NCI-H1436 (cell line): ENCODE data around the gene TMCC1.
A peak's percentile ranks its signal among the peaks of the same experiment; 100 is the strongest.
"Not testable (repeated sequence)": the region's sequence is repeated elsewhere in the genome, so short reads cannot be mapped to it uniquely, and the experiment has no call there.

Source experiments
- DNase-seq: peaks from one replicate; lab custom pipeline; 2025; lab: John Stamatoyannopoulos, UW

TMCC1 gene

DNA sequence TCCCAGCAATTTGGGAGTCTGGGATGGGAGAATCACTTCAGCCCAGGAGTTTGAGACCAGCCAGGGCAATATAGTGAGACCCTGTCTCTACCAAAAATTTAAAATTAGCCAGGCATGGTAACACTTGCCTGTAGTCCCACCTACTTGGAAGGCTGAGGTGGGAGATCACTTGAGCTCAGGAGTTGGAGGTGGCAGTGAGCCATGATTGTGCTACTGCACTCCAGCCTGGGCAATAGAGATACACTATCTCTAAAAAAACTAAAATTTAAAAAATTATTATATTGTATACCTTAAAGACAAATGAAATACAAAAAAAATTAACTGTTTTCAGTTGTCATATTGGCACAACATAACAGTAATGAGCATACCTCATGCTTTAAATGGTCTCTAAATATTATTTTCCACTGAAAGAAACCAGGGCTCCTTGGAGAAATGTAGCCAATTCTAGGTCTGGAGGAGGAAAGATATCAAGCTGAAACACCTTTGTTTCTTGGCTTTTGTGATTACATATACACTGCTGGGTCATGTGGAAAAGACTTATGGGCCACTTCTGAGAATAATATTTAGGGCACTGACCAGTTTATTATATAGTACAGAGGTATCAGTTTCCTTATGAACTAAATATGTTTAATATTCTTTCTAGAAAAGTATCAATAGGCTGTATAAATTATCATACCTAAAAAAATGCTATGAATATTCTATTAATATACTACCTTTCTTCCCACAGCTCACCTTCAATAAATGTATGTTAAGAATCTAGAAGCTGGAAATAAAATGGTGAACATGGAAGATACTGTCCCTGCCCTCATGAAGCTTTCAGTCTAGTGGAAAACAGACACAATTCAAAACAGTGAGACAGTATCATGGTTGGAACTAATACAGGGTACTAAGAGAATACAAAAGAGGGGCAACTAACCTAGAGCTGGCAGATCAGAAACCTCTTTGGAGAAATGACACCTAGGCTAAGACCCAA lies 119.5 kb downstream of the TMCC1 start:
- DNase-seq: no peak

- no peak for DNase-seq
Observed at GRCh38 chr3:129770604-129771003, 122.9 kb downstream of the TMCC1 start.

GRCh38 chr3:129769616-129770015 lies 123.9 kb downstream of the TMCC1 start:
- DNase-seq: no peak

DNA sequence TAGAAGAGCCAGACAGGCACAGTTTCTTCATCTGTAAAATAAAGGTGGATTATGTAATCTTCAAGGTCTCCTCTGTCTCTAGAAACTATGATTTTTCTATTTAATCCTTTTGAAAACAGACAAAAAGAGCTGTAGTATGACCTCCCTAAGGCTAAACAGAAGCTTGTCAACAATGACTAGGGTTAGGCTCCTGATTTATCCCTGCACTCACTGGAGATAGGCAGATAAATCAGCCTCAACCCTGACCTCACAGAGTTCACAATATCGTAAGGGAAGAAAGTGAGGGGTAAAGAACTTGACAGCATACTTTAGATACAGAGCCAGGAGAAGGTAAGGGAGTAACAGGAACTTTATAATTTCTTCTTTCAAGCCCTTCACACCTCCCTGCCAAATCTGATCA lies 124.8 kb downstream of the TMCC1 start:
- DNase-seq: no peak

GRCh38 chr3:129766135-129766534 lies 127.4 kb downstream of the TMCC1 start:
- DNase-seq: no peak

DNA sequence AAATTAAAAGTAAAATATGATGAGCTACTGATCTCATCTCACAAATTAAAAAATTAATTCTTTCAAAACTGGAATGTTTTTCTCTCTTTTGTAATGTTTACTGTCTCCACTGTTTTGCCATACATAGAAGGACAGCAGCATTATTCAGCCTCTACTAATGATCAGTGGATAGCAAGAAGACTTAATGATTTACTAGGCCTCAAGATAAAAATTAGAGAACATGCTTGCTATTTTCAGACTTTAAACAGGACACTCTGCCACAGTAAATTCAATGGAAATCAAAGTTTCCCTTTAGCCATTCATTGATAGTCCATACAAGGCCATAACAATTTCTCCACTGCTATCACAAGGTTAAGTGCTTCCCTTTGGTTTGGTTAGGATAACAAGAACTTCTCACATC lies 129.4 kb downstream of the TMCC1 start:
- DNase-seq: no peak

- no peak for DNase-seq
Observed at GRCh38 chr3:129758785-129759320, 134.7 kb downstream of the TMCC1 start.

DNA sequence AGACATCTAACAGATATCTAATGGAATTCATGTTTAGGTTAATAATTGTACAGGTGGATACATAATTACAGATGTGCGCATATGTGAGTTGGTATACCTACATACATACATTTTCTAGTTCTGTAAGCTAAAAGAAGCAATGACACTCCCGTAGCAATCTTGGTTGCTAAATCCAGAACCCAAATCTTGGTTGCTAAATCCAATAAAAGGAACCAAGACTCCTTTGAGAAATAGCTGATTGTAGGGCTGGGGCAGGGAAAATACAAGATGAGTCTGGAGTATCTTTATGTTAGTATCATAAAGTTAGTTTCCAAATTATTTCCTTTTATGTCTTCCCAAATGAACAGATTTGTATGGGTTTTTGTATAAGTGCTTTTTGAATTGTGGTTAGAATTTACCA lies 135.2 kb downstream of the TMCC1 start:
- no peak for DNase-seq

- DNase-seq: no peak
Observed at GRCh38 chr3:129756871-129757270, 136.6 kb downstream of the TMCC1 start.

DNA sequence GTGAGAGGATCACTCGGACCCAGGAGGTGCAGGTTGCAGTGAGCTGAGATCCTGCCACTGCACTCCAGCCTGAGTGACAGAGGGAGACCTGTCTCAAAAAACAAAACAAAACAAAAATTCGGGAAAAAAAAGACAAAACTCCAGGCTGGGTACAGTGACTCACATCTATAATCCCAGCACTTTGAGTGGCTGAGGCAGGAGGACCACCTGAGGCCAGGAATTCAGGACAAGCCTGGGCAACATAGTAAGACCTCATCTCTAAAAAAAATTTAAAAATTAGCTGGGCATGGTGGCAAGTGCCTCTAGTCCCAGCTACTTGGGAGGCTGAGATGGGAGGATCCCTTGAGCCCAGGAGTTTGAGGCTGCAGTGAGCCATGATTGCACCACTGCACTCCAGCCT lies 142.4 kb downstream of the TMCC1 start:
- DNase-seq: not testable (repeated sequence)

DNA sequence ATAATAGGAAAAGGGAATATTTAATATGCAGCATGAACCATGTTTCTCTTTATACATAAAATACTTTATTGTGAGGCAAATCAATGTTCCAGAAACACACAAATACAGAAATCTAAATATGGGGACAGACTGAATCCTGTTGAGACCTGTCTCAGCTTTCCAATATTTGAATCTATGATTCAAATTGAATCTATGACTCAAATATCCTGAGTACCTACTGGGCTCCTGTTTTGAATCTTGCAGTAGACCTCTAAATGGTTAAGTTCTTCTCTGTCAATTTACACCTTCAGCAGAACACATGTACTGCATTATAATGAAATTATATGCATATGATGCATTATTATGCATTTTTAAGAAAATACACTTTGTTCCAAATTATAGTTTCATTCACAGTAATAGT lies 143.8 kb downstream of the TMCC1 start:
- no peak for DNase-seq

- DNase-seq: no peak
Observed at GRCh38 chr3:129747992-129748391, 145.5 kb downstream of the TMCC1 start.

DNA sequence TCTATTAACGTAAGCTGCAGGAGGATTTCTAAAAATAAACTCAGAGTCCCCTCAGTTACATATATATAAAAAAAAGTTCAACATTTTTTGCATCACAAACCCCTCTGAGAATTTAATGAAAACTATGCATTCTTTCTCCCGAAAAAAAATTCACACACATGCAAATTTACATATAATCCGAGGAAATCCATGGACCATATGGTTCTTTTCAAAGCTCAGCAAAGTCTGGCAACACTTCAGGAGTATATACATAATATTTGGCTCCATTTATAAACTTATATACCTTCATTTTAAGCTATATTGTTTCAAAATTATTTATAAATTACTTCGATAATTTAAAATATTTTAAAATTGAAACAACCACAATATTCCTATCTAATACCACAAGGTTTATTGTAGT lies 146.4 kb downstream of the TMCC1 start:
- no peak for DNase-seq

- DNase-seq: no peak
Observed at GRCh38 chr3:129746629-129747028, 146.9 kb downstream of the TMCC1 start.

- no peak for DNase-seq
Observed at GRCh38 chr3:129745253-129745652, 148.3 kb downstream of the TMCC1 start.

DNA sequence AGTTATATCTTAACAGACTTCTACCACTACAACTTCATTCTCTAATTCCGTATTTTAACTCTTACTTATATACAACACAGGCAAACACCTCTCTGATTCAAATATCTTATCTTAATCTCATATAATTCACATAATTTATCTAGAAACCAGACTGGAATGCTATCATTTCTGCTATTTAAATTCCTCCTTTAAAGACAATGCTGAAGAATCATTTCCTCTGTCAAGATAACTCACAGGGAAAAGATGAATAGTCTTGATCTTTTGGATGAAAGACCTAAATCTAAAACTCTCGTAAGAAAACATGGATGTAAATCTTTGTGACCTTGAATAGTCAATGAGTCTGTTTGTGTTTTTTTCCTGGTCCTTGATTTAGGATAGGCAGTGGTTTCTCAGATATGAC lies 151.7 kb downstream of the TMCC1 start:
- DNase-seq: no peak

- DNase-seq: no peak
Observed at GRCh38 chr3:129740090-129740489, 153.4 kb downstream of the TMCC1 start.

- DNase-seq: no peak
Observed at GRCh38 chr3:129739634-129740033, 153.9 kb downstream of the TMCC1 start.

DNA sequence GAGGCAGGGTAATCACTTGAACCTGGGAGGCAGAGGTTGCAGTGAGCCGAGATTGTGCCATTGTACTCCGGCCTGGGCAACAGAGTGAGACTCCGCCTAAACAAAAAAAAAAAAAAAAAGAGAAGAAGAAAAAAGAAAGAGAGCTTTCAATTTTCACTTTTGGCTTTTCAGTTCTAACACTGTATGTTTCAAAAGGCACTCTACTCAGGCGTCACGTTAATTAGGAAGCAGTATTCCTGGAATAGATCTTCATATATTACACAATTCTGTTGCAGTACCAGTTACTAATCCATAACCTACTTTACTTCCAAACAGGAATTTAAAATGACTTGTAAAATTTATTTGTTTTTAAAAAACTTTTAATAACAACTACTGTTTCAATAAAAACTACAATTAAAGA lies 155.3 kb downstream of the TMCC1 start:
- no peak for DNase-seq

- DNase-seq: no peak
Observed at GRCh38 chr3:129736070-129736469, 157.4 kb downstream of the TMCC1 start.

DNA sequence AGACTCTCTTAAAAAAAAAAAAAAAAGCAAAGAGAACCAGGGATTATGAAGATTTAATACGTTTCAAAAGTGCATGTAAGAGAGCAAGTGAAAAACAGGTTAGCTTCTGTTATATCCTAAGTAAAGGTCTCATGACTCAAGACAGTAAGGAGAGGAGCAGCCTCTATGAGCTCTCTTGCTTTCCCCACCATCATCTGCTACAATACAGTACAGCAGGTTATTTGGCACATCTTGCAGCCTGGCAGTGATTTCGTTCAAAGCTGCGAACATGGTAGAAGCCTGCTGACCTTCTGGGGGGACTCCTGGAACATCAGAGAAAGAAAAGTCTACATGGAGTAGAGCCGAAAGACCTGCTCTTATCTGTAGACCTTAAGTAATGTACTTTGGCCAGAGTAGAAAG lies 157.9 kb downstream of the TMCC1 start:
- no peak for DNase-seq

DNA sequence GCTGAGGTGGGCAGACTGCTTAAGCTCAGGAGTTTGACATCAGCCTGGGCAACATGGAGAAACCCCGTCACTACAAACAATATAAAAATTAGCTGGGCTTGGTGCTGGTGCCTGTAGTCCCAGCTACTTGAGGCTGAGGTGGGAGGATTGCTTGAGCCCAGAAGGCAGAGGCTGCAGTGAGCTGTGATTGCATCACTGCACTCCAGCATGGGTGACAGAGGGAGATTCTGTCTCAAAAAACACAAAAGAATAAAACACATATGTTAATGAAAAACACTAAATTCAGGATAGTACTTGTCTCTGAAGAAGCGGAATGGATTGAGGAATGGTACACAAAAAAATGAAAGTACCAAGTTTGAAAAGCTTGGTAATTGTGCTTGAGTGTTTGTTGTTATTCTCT lies 159.1 kb downstream of the TMCC1 start:
- DNase-seq: no peak

DNA sequence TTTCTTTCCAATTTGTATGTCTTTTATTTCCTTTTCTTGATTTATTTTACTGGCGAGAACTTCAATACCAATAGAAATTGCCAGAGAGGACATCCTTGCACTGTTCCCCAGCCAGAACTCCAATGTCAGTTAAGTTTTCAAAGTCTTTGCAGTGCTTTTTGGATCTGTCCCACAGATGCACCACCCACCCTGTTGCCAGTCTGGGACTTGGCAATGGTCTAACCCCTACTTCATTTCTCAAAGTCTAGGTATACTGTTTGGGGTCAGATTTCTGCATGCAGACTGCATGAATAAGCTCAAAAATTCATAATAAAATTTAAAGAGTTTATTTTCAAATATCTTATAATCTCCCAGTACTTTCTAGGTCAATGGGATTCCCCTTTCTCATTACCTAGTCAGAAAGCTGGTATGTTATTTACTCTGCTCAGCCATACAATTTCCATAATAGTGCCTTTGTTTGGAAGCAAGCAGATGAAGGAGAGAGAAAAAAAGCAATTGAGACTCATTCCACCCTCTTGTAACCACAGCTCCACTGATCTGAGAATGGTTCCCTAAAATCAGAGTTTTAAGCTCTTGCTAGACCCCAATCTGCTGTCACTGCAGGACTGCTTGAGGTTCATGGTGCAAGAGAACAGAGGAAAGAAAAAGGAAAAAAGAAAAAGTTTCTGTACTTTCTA lies 161.2 kb downstream of the TMCC1 start:
- DNase-seq: peak; percentile 8
